B cell (primary cell): ENCODE results near the gene MIDN. TPM values are rescaled to one million over a fixed set of nuclear protein-coding genes. Genes with fewer than 3 reads are reported as not detected.

ENCODE experiments used
- ATAC-seq: fragments of 200-7000 bp; cut with Tn5 transposase; one replicate; pipeline ENCODE4 v1.10.0; 2021; ENCODE audit warnings: low read depth, mild to moderate bottlenecking, moderate number of reproducible peaks, moderate library complexity
- CTCF ChIA-PET: fragments of 350-600 bp; sonication (Branson Sonifier 250); formaldehyde crosslinking; loops from one replicate; lab custom pipeline; 2021; ENCODE audit warnings: antibody characterized with exemption, inconsistent platforms; lab: Charles Lee
- POLR2A ChIA-PET: fragments of 350-600 bp; sonication (Branson Sonifier 250); formaldehyde crosslinking; loops from one replicate; lab custom pipeline; 2021; ENCODE audit warnings: antibody characterized with exemption; lab: Charles Lee
- DNase-seq: peaks from one replicate; pipeline ENCODE4 v3.0.0; 2013
- H2AFZ ChIP-seq: 2 replicates; pipeline ENCODE4 v1.6.1; 2012; ENCODE audit warnings: mild to moderate bottlenecking, low read depth, low read length; ENCODE audit not compliant: insufficient read depth, poor library complexity, severe bottlenecking
- H3K27ac ChIP-seq, 2 donors: 1 replicate in 1 of 2; 2 replicates in 1 of 2; pipeline ENCODE4 v1.5.1; 2012 to 2013; ENCODE audit warnings: low read length in 2 of 2, mild to moderate bottlenecking in 2 of 2, moderate library complexity in 1 of 2
- H3K27me3 ChIP-seq, 4 experiments: fragments of 200-600 bp in 1 of 4; sonication (generic) in 1 of 4; replicated peaks in 1 of 4; 1 replicate in 2 of 4; 2 replicates in 2 of 4; pipeline versions ENCODE4 v1.6.1 to v1.7.0; 2013 to 2016; ENCODE audit warnings: low read length in 3 of 4, mild to moderate bottlenecking in 2 of 4, mixed read lengths in 1 of 4, moderate library complexity in 1 of 4; ENCODE audit not compliant: insufficient read depth in 4 of 4, control insufficient read depth in 3 of 4; ENCODE audit errors: control extremely low read depth in 1 of 4
- H3K36me3 ChIP-seq, 2 experiments: replicated peaks in 1 of 2; 1 replicate in 1 of 2; 2 replicates in 1 of 2; pipeline versions ENCODE4 v1.6.1 to v1.7.1; 2013; ENCODE audit warnings: low read length in 1 of 2; ENCODE audit not compliant: insufficient read depth in 2 of 2, control insufficient read depth in 1 of 2; ENCODE audit errors: control extremely low read depth in 1 of 2, extremely low read depth in 1 of 2
- H3K4me1 ChIP-seq, 2 donors: fragments of 200-600 bp in 1 of 2; sonication (generic) in 1 of 2; 1 replicate in 1 of 2; 2 replicates in 1 of 2; pipeline versions ENCODE4 v1.5.1 to v1.6.1; 2013 to 2017; ENCODE audit warnings: low read length in 2 of 2; ENCODE audit not compliant: control insufficient read depth in 2 of 2, insufficient read depth in 2 of 2
- H3K4me2 ChIP-seq: replicated peaks from 2 replicates; pipeline ENCODE3; 2012; ENCODE audit warnings: mild to moderate bottlenecking, low read depth, low read length; ENCODE audit not compliant: poor library complexity, severe bottlenecking
- H3K4me3 ChIP-seq, 5 experiments: fragments of 200-600 bp in 1 of 5; sonication (generic) in 1 of 5; 1 replicate in 3 of 5; 2 replicates in 2 of 5; pipeline versions ENCODE4 v1.5.1 to v1.7.0; 2011 to 2016; ENCODE audit warnings: low read length in 4 of 5, mild to moderate bottlenecking in 4 of 5, low read depth in 2 of 5, control low read depth in 1 of 5, moderate library complexity in 1 of 5; ENCODE audit not compliant: insufficient read depth in 1 of 5; ENCODE audit errors: control extremely low read depth in 1 of 5, extremely low read depth in 1 of 5
- H3K79me2 ChIP-seq: fragments of 200-600 bp; sonication (generic); one replicate; pipeline ENCODE4 v1.6.0; 2016; ENCODE audit warnings: low read length; ENCODE audit not compliant: control insufficient read depth, insufficient read depth
- H3K9ac ChIP-seq: fragments of 200-600 bp; sonication (generic); 2 replicates; pipeline ENCODE4 v1.6.1; 2017; ENCODE audit warnings: mild to moderate bottlenecking, low read length, moderate library complexity
- H3K9me3 ChIP-seq, 3 donors: one replicate each; pipeline versions ENCODE4 v1.6.1 to v1.7.1; 2013; ENCODE audit warnings: low read length in 2 of 3; ENCODE audit not compliant: control insufficient read depth in 2 of 3, insufficient read depth in 1 of 3; ENCODE audit errors: control extremely low read depth in 1 of 3
- H4K20me1 ChIP-seq: 2 replicates; pipeline ENCODE4 v1.6.0; 2012; ENCODE audit warnings: mild to moderate bottlenecking, low read length; ENCODE audit not compliant: insufficient read depth, control insufficient read depth, poor library complexity, severe bottlenecking
- H3K27ac Mint-ChIP-seq: one replicate; pipeline ENCODE4 v1.8.0; 2021; ENCODE audit warnings: mixed read lengths
- H3K27me3 Mint-ChIP-seq: one replicate; pipeline ENCODE4 v1.8.0; 2021; ENCODE audit warnings: mixed read lengths
- H3K4me1 Mint-ChIP-seq: one replicate; pipeline ENCODE4 v1.8.0; 2021; ENCODE audit warnings: mixed read lengths
- H3K4me3 Mint-ChIP-seq: one replicate; pipeline ENCODE4 v1.8.0; 2021; ENCODE audit warnings: mixed read lengths
- H3K9me3 Mint-ChIP-seq: one replicate; pipeline ENCODE4 v1.8.0; 2022; ENCODE audit warnings: mixed read lengths; ENCODE audit not compliant: insufficient read depth
- EZH2 ChIP-seq: IDR thresholded peaks from 2 replicates; pipeline ENCODE4 v1.6.1; 2012; ENCODE audit warnings: borderline replicate concordance, low read depth, mild to moderate bottlenecking, moderate library complexity, low read length; ENCODE audit not compliant: insufficient read depth, poor library complexity, severe bottlenecking
- WGBS: methylation state at CpG from one replicate; pipeline ENCODE4 v1.1.5; 2013; ENCODE audit warnings: missing lambda C conversion rate; ENCODE audit not compliant: insufficient coverage; 5-methylcytosine and 5-hydroxymethylcytosine counted together
- intact Hi-C: fragments of 100-400 bp; cut with micrococcal nuclease; formaldehyde crosslinking; loops from one replicate; pipeline ENCODE4 v1.10.0; 2022
- polyA plus RNA-seq: library from polyadenylated mRNA; depleted of rRNA; stranded (reverse); fragments of >200 nt; gene quantifications from 2 replicates; pipeline ENCODE4 v1.2.3, GENCODE V29; 2012
- total RNA-seq, 2 donors: library from RNA; stranded (reverse); fragments of 120-200 nt in 1 of 2; gene quantifications; 1 replicate in 1 of 2; 2 replicates in 1 of 2; pipeline versions ENCODE4 v1.2.3 to v1.2.4, GENCODE V29; 2013 to 2022
- TF ChIP-seq, protein P1 (sequence below): fragments of 200-600 bp; IDR thresholded peaks from one replicate; pipeline ENCODE4 v1.8.0; 2022; ENCODE audit warnings: antibody characterized with exemption, mild to moderate bottlenecking

Gene MIDN
- total and polyA plus RNA-seq, 2 donors (not counting 1 experiment from before 2014, with no cell fraction given), result 98.5 to 156 TPM

GRCh38 chr19:1270854-1271527, 22.6 kb downstream of the MIDN start:
- TF ChIP-seq, protein P1, sequence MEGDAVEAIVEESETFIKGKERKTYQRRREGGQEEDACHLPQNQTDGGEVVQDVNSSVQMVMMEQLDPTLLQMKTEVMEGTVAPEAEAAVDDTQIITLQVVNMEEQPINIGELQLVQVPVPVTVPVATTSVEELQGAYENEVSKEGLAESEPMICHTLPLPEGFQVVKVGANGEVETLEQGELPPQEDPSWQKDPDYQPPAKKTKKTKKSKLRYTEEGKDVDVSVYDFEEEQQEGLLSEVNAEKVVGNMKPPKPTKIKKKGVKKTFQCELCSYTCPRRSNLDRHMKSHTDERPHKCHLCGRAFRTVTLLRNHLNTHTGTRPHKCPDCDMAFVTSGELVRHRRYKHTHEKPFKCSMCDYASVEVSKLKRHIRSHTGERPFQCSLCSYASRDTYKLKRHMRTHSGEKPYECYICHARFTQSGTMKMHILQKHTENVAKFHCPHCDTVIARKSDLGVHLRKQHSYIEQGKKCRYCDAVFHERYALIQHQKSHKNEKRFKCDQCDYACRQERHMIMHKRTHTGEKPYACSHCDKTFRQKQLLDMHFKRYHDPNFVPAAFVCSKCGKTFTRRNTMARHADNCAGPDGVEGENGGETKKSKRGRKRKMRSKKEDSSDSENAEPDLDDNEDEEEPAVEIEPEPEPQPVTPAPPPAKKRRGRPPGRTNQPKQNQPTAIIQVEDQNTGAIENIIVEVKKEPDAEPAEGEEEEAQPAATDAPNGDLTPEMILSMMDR, result no peak
- no peak for TF ChIP-seq EZH2
- POLR2A ChIA-PET, result interaction anchor here (0.6 kb wide), 1 partner anchor 352 kb away, joined by 3 read pairs; no protein-coding TSS in a partner anchor
- H3K79me2 ChIP-seq, result peaks cover 77% of the 10 kb centered on the region
- ATAC-seq (no peak), DNase-seq (peak; percentile 49)
- WGBS, result 76% methylated on average over 26 of the region's 26 CpGs
- Mint-ChIP-seq H3K27me3 (no peaks in the 10 kb centered on the region), H3K27ac (peak overlapping the region; percentile 69), H3K4me3 (peak overlapping the region; percentile 88), H3K4me1 (peaks cover 66% of the 10 kb centered on the region), H3K9me3 (no peaks in the 10 kb centered on the region)
- peak overlapping the region in 2 of 5 experiments; percentile 75 to 85 for H3K4me3 ChIP-seq
- peak overlapping the region; percentile 13 to 88 for H3K27ac ChIP-seq
- H3K9ac ChIP-seq, result peak overlapping the region; percentile 73
- intact Hi-C loops, result no loop called here
- no peak overlapping the region for H2AFZ ChIP-seq
- H3K4me1 ChIP-seq, result peaks cover 58 to 79% of the 10 kb centered on the region in 2 donors
- no peaks in the 10 kb centered on the region for H3K27me3 ChIP-seq
- CTCF ChIA-PET, result interaction anchor here (6.1 kb wide), 1 partner anchor 26 kb away, joined by 51 read pairs; no protein-coding TSS in a partner anchor
- peaks cover 78% of the 10 kb centered on the region for H4K20me1 ChIP-seq
- H3K36me3 ChIP-seq, result peaks cover 9 to 51% of the 10 kb centered on the region in 2 experiments
- peak overlapping the region; percentile 83 for H3K4me2 ChIP-seq
- H3K9me3 ChIP-seq, result no peaks in the 10 kb centered on the region
